HL-60 (cell line): ENCODE measurements around the gene DENND1B.

Source experiments
- DNase-seq, 2 experiments: peaks; one replicate each; pipeline ENCODE4 v3.0.0-alpha.2; 2010 to 2020; ENCODE audit warnings: low read depth in 1 of 2, low spot score in 1 of 2
- H3K27ac ChIP-seq: fragments of 250-450 bp; sonication (Bioruptor Pico); replicated peaks from 2 replicates; pipeline ENCODE4 v1.5.1; 2020; ENCODE audit warnings: mild to moderate bottlenecking, moderate library complexity
- H3K27me3 ChIP-seq: fragments of 250-450 bp; sonication (Bioruptor Pico); 2 replicates; pipeline ENCODE4 v1.5.1; 2021; ENCODE audit warnings: mild to moderate bottlenecking, moderate library complexity; ENCODE audit not compliant: insufficient read depth, poor library complexity, severe bottlenecking
- H3K4me3 ChIP-seq: replicated peaks from 2 replicates; pipeline ENCODE4 v1.5.1; 2011; ENCODE audit warnings: mild to moderate bottlenecking, control low read depth, low read length; ENCODE audit not compliant: insufficient read depth
- GABPA ChIP-seq: IDR thresholded peaks from 2 replicates; pipeline ENCODE4 v1.6.1; 2012; ENCODE audit warnings: low read depth
- POLR2AphosphoS5 ChIP-seq: IDR thresholded peaks from 2 replicates; pipeline ENCODE4 v1.6.1; 2012; ENCODE audit warnings: low read depth
- SPI1 ChIP-seq: IDR thresholded peaks from 2 replicates; pipeline ENCODE4 v1.6.1; 2012; ENCODE audit warnings: low read depth, mild to moderate bottlenecking, borderline replicate concordance
- TF ChIP-seq, protein P1 (sequence below): IDR thresholded peaks from one replicate; pipeline ENCODE4 v1.5.1; 2011; ENCODE audit warnings: low read length, control low read depth, inconsistent platforms; ENCODE audit not compliant: insufficient read depth
- TF ChIP-seq, protein P2 (sequence below): IDR thresholded peaks from 2 replicates; pipeline ENCODE4 v1.6.1; 2012; ENCODE audit warnings: low read depth; ENCODE audit not compliant: insufficient replicate concordance

The DENND1B gene

DNA sequence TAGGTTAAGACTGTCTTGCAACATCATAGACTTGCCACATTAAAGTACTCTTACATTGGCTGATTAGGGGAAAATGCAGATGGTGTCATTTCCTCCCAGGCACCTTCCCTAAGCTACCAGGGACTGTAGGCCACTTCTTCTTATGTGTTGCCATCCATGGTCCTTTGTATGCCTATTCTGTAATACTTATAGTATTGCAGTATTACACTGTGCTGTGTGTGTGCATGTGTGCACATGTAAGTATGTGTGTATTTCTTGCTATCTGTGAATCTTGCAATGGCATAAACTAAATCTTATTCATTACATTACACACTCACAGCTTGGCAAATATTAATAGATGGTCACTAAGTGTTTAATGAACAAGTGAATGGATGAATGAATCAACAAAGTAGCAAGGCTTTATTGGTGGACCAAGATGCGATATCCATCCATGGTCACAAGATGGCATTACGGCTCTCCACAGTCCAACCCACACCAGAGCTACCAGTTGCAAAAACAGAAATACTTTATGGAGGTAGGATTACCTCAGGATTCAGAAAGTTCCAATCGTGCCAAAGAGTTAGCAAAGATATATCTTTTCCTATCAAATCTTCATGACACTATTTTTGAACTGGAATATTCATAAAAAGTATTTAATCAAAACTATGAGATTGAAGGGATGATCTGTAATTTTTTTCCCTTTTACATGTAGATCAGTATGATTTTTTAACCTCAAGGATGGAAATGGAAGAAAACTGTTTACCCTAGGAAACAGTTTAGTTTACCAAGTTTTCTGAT lies 160.2 kb downstream of the DENND1B start:
- TF ChIP-seq, protein P1, sequence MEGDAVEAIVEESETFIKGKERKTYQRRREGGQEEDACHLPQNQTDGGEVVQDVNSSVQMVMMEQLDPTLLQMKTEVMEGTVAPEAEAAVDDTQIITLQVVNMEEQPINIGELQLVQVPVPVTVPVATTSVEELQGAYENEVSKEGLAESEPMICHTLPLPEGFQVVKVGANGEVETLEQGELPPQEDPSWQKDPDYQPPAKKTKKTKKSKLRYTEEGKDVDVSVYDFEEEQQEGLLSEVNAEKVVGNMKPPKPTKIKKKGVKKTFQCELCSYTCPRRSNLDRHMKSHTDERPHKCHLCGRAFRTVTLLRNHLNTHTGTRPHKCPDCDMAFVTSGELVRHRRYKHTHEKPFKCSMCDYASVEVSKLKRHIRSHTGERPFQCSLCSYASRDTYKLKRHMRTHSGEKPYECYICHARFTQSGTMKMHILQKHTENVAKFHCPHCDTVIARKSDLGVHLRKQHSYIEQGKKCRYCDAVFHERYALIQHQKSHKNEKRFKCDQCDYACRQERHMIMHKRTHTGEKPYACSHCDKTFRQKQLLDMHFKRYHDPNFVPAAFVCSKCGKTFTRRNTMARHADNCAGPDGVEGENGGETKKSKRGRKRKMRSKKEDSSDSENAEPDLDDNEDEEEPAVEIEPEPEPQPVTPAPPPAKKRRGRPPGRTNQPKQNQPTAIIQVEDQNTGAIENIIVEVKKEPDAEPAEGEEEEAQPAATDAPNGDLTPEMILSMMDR, result peak; percentile 23
- no peak for TF ChIP-seq GABPA
- peak; percentile 10 to 56 for DNase-seq
- Histone ChIP-seq H3K4me3 (no peak overlapping the region), H3K27ac (no peak overlapping the region), H3K27me3 (no peaks in the 10 kb centered on the region)

DNA sequence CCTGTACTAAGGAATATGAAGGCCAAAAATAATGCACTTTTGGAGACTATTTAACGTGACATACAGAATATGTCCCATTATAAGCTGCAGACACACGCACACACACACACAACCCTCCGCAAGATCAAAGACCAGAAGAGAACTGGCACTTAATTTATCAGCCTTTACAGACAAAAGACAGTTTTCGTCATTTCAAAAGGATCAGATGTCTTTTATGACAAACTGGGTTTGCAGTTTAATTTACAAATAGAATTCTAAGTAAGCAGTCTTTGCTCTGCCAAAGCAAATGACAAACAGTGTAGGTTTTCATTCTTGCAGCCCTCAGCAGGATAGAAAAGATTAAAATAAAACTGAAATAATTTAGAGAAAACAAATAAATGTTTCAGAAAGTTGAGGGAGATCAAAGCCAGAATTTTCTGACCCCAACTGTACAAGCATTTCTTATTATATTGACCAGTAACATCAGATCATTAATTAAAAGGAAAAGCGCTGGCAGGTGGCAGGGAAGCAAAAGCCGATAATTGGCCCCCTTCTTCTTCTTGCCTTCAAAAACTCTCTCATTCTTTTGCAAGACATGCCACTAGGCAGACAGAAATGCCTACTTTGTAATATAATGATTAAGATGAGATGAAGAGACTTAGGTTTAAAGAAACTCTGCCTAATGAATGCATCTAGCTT lies 169.0 kb downstream of the DENND1B start:
- Histone ChIP-seq H3K4me3 (no peak overlapping the region), H3K27me3 (no peaks in the 10 kb centered on the region), H3K27ac (no peak overlapping the region)
- no peak for DNase-seq
- TF ChIP-seq GABPA, result no peak
- TF ChIP-seq, protein P1, result no peak
- TF ChIP-seq, protein P2, sequence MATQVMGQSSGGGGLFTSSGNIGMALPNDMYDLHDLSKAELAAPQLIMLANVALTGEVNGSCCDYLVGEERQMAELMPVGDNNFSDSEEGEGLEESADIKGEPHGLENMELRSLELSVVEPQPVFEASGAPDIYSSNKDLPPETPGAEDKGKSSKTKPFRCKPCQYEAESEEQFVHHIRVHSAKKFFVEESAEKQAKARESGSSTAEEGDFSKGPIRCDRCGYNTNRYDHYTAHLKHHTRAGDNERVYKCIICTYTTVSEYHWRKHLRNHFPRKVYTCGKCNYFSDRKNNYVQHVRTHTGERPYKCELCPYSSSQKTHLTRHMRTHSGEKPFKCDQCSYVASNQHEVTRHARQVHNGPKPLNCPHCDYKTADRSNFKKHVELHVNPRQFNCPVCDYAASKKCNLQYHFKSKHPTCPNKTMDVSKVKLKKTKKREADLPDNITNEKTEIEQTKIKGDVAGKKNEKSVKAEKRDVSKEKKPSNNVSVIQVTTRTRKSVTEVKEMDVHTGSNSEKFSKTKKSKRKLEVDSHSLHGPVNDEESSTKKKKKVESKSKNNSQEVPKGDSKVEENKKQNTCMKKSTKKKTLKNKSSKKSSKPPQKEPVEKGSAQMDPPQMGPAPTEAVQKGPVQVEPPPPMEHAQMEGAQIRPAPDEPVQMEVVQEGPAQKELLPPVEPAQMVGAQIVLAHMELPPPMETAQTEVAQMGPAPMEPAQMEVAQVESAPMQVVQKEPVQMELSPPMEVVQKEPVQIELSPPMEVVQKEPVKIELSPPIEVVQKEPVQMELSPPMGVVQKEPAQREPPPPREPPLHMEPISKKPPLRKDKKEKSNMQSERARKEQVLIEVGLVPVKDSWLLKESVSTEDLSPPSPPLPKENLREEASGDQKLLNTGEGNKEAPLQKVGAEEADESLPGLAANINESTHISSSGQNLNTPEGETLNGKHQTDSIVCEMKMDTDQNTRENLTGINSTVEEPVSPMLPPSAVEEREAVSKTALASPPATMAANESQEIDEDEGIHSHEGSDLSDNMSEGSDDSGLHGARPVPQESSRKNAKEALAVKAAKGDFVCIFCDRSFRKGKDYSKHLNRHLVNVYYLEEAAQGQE, result no peak
- no peak for TF ChIP-seq POLR2AphosphoS5
- no peak for TF ChIP-seq SPI1

DNA sequence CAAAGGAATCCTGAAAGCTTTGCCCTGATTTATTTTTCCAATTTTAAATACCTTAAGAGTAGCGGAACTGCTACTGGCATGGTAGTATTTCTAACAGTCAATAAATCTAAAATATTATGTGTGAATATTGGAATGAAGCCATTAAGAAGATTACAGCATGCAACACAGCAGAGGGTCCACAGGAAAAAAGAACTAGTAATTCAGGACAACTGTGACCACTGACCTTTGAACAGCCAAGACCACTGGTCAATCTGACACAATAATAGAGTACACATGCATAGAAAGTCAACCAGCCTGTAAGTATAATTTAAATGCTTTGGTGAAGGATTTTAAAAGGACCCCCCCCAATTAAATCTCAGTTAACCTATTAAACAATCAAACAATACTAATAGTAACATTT lies 171.0 kb downstream of the DENND1B start:
- no peaks in the 10 kb centered on the region for H3K27me3 ChIP-seq
- no peak overlapping the region for H3K27ac ChIP-seq
- TF ChIP-seq, protein P1, result no peak
- no peak for TF ChIP-seq GABPA
- no peak for TF ChIP-seq SPI1
- TF ChIP-seq POLR2AphosphoS5, result no peak
- TF ChIP-seq, protein P2, result no peak
- H3K4me3 ChIP-seq, result no peak overlapping the region
- no peak for DNase-seq
